ENCODE measurements around the gene KCNB1.

Gene KCNB1

GRCh38 chr20:49372095-49372734 lies 110.3 kb downstream of the KCNB1 start:
- no peak for TF ChIP-seq CTCF (IDR thresholded peaks at IDR 0.05)

GRCh38 chr20:49368596-49368995 lies 113.9 kb downstream of the KCNB1 start:
- TF ChIP-seq CTCF (IDR thresholded peaks at IDR 0.05), result no peak

- no peak for TF ChIP-seq CTCF (IDR thresholded peaks at IDR 0.05)
These were observed 115.4 kb downstream of the KCNB1 start for GRCh38 chr20:49367113-49367512.

- no peak for TF ChIP-seq CTCF (IDR thresholded peaks at IDR 0.05)
These were observed 115.8 kb downstream of the KCNB1 start for GRCh38 chr20:49366687-49367086.

GRCh38 chr20:49361862-49362660 lies 120.4 kb downstream of the KCNB1 start:
- TF ChIP-seq CTCF (IDR thresholded peaks at IDR 0.05), result no peak

- TF ChIP-seq CTCF (IDR thresholded peaks at IDR 0.05), result no peak
These were observed 122.1 kb downstream of the KCNB1 start for GRCh38 chr20:49360242-49360968.

GRCh38 chr20:49356676-49357075 lies 125.8 kb downstream of the KCNB1 start:
- TF ChIP-seq CTCF (IDR thresholded peaks at IDR 0.05), result no peak
